ENCODE measurements around the gene NBPF1.
"Not testable (repeated sequence)": the region's sequence is repeated elsewhere in the genome, so short reads cannot be mapped to it uniquely, and the experiment has no call there.

DNA sequence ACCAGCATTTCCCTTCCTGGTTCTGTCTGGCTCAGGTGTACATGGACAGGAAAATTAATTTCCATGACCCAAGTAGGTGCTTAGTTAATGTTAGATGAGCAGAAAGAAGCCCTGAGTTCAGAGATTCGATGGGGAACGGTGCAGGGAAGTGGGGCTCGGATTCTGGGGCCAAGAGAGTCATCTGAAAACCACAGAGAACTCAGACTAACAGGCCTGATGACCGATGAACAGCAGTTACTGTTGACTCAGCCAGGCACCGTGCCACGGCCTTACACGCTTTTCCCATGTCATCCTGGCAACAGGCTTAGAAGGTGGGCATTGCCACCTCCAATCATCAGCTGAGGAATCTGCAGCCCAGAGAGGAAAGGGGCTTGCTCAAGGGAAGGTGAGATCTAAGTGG is 10.0 kb upstream of the NBPF1 start:
- TF ChIP-seq, protein P1, sequence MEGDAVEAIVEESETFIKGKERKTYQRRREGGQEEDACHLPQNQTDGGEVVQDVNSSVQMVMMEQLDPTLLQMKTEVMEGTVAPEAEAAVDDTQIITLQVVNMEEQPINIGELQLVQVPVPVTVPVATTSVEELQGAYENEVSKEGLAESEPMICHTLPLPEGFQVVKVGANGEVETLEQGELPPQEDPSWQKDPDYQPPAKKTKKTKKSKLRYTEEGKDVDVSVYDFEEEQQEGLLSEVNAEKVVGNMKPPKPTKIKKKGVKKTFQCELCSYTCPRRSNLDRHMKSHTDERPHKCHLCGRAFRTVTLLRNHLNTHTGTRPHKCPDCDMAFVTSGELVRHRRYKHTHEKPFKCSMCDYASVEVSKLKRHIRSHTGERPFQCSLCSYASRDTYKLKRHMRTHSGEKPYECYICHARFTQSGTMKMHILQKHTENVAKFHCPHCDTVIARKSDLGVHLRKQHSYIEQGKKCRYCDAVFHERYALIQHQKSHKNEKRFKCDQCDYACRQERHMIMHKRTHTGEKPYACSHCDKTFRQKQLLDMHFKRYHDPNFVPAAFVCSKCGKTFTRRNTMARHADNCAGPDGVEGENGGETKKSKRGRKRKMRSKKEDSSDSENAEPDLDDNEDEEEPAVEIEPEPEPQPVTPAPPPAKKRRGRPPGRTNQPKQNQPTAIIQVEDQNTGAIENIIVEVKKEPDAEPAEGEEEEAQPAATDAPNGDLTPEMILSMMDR (IDR thresholded peaks at IDR 0.05): not testable (repeated sequence)
- TF ChIP-seq ZFX (IDR thresholded peaks at IDR 0.05; ENCODE audit: borderline replicate concordance): not testable (repeated sequence)

Data from 22Rv1 (cell line).